AG09309 (cell line): ENCODE measurements around the gene C12orf57.

Experiments used
- DNase-seq: peaks from one replicate; pipeline ENCODE4 v3.0.0-alpha.2; 2010; ENCODE audit warnings: low read depth
- H3K4me3 ChIP-seq: 2 replicates; pipeline ENCODE4 v1.5.1; 2011; ENCODE audit warnings: mild to moderate bottlenecking, low read depth, low read length, moderate library complexity; ENCODE audit not compliant: control insufficient read depth
- TF ChIP-seq, protein P1 (sequence below): IDR thresholded peaks from 2 replicates; pipeline ENCODE4 v1.5.1; 2011; ENCODE audit warnings: mild to moderate bottlenecking, low read depth, low read length, inconsistent platforms; ENCODE audit not compliant: insufficient read depth, control insufficient read depth; ENCODE audit errors: missing control alignments

Gene C12orf57

DNA sequence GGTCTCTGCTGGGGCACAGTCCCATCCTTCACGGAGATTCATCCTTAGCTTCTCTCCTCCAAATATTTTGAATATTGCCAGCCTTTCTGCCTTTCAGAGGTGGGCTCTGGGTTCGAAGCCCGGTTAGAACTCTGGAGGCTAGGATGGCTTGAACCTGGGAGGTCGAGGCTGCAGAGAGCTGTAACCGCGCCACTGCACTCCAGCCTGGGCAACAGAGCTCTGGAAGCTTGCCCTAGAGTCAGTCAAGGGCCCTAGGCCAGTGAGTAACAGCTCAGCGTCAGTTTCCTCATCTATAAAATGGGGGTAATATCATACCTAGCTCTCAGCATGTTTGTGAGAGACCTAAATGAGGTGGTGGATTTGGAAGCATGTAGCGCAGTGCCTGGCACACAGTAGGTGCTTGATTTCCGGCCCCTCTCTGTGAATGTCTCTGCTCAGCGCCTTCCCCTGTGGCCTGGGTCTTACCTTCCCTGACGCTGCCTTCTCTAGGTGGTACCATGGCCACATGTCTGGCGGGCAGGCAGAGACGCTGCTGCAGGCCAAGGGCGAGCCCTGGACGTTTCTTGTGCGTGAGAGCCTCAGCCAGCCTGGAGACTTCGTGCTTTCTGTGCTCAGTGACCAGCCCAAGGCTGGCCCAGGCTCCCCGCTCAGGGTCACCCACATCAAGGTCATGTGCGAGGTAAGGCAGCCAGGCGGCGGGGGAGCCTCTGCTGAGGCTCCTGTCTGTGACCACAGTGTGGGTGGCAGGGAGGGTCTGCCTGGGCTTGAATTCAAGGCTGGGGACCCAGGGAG, 10.7 kb downstream of the C12orf57 start:
- DNase-seq: no peak

DNA sequence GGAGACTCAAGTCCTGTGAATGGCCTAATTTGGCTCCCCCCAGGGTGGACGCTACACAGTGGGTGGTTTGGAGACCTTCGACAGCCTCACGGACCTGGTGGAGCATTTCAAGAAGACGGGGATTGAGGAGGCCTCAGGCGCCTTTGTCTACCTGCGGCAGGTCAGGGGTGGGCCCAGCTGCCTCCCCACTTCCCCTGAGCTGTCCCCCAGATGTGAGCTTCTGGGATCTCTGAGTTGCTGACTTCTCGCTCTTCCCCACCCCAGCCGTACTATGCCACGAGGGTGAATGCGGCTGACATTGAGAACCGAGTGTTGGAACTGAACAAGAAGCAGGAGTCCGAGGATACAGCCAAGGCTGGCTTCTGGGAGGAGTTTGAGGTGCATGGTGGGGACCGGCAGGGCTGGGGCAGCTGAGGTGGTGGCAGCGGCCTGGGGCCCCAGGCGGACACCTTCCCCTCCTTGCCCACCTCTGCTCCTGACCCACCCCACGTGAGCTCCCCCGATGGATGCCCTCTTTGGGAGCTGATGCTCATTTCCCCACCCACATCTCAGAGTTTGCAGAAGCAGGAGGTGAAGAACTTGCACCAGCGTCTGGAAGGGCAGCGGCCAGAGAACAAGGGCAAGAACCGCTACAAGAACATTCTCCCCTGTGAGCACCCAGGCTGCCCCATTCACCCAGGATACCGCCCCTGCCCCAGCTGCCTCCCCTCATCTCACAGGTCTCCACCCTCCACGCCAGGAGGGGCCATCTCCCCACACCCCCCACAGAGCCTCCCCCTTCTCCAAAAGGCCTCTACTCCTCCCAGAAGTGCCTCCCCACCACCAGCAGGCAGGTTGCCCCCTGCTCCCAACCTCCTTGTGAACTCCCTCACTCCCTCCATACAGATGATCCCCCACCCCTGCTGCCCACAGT, 11.5 kb downstream of the C12orf57 start:
- TF ChIP-seq, protein P1, sequence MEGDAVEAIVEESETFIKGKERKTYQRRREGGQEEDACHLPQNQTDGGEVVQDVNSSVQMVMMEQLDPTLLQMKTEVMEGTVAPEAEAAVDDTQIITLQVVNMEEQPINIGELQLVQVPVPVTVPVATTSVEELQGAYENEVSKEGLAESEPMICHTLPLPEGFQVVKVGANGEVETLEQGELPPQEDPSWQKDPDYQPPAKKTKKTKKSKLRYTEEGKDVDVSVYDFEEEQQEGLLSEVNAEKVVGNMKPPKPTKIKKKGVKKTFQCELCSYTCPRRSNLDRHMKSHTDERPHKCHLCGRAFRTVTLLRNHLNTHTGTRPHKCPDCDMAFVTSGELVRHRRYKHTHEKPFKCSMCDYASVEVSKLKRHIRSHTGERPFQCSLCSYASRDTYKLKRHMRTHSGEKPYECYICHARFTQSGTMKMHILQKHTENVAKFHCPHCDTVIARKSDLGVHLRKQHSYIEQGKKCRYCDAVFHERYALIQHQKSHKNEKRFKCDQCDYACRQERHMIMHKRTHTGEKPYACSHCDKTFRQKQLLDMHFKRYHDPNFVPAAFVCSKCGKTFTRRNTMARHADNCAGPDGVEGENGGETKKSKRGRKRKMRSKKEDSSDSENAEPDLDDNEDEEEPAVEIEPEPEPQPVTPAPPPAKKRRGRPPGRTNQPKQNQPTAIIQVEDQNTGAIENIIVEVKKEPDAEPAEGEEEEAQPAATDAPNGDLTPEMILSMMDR: no peak
- H3K4me3 ChIP-seq: no peak overlapping the region
- DNase-seq: no peak

More for the DNA sequence above, 10.7 kb downstream of the C12orf57 start:
- no peak overlapping the region for H3K4me3 ChIP-seq
- TF ChIP-seq, protein P1: no peak

DNA sequence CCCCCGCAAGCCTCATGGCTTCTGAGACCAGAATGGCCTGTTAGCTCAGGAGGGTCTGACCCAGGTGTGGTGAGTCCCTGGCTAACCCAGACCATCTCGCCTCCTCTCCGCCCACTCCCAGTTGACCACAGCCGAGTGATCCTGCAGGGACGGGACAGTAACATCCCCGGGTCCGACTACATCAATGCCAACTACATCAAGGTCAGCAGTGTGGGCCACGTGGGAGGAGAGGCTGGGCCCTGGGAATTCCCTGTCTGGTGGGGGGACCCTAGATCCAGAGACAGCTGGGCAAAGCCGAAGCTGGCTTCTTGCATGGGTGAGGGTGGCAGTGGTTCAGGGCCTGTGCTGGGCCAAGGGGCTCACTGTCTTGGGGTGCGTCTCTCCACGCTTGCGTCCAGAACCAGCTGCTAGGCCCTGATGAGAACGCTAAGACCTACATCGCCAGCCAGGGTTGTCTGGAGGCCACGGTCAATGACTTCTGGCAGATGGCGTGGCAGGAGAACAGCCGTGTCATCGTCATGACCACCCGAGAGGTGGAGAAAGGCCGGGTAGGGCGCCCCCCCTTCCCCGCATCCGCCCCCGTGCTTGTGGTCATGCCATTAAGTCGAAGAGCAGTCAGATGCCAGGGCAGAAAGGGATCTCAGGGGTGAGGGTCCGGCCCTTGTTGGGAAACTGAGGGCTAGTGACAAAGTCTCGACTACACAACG, 12.4 kb downstream of the C12orf57 start:
- DNase-seq: no peak
- H3K4me3 ChIP-seq: no peak overlapping the region
- TF ChIP-seq, protein P1: no peak

DNA sequence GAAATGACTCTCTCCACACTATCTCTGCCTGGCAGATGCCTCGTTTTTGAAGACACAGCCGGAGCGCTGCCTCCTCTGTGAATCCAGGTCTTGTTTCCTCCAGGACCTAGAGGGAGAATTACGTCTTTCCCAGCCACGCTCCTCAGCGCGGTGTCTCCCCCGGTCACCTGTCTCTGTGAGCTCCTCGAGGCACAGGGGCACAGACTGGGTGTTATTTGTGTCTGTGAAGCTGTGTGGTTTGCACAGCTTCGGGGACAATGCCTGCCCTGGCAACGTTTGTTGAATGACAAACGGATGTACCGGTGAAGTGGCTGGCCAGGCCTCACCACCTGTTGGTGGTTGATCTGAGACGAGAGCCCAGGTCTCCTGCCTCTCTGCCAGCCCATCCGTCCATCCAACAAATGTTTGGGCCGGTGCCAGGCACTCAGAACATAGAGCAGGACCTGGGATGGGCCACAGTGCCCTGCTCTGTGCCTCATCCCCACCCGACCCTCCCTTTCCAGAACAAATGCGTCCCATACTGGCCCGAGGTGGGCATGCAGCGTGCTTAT, 13.4 kb downstream of the C12orf57 start:
- no peak for DNase-seq
- TF ChIP-seq, protein P1: no peak
- no peak overlapping the region for H3K4me3 ChIP-seq

GRCh38 chr12:6957741-6958608, 14.2 kb downstream of the C12orf57 start:
- no peak overlapping the region for H3K4me3 ChIP-seq
- TF ChIP-seq, protein P1: no peak
- no peak for DNase-seq

DNA sequence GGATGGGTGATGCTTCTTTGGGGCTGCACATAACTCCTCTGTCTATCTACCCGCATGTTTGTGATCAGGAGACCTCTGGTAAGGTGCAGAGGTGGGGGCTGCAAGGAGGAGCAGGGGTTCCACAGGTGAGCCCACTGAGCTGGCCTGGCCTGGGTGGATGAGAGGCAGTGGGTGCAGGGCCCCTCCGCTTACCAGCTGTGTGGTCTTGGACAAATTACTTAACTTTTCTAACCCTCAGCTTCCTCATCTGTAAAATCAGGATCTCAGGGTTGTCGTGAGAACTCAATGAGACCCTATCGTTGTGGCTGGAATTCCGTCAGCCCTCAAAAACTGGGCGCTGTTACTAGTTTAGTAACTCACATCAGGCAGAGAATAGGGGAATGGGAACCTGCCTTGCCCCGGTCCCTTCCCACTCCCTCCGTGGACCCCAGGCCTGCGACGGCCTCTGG, 14.8 kb downstream of the C12orf57 start:
- no peak for DNase-seq
- TF ChIP-seq, protein P1: no peak
- no peak overlapping the region for H3K4me3 ChIP-seq
